ENCODE measurements around the gene CCR6.

Gene CCR6

GRCh38 chr6:167140589-167141474, 17.9 kb downstream of the CCR6 start:
- no peak for DNase-seq (ENCODE audit: low read depth in 1 of 2, low spot score in 1 of 2)

GRCh38 chr6:167141667-167142432, 19.0 kb downstream of the CCR6 start:
- peak in 1 of 2 donors; percentile 24 for DNase-seq (ENCODE audit: low read depth in 1 of 2, low spot score in 1 of 2)

- DNase-seq (ENCODE audit: low read depth in 1 of 2, low spot score in 1 of 2), result no peak
These were observed 19.5 kb downstream of the CCR6 start for GRCh38 chr6:167142433-167142761.

- DNase-seq (ENCODE audit: low read depth in 1 of 2, low spot score in 1 of 2), result no peak
These were observed 20.1 kb downstream of the CCR6 start for GRCh38 chr6:167143041-167143440.

GRCh38 chr6:167145461-167145860, 22.6 kb downstream of the CCR6 start:
- DNase-seq (ENCODE audit: low read depth in 1 of 2, low spot score in 1 of 2), result no peak

- DNase-seq (ENCODE audit: low read depth in 1 of 2, low spot score in 1 of 2), result no peak
These were observed 23.2 kb downstream of the CCR6 start for GRCh38 chr6:167146135-167146534.

- no peak for DNase-seq (ENCODE audit: low read depth in 1 of 2, low spot score in 1 of 2)
These were observed 24.1 kb downstream of the CCR6 start for GRCh38 chr6:167146977-167147376.

GRCh38 chr6:167148021-167148420, 25.1 kb downstream of the CCR6 start:
- DNase-seq (ENCODE audit: low read depth in 1 of 2, low spot score in 1 of 2), result no peak

GRCh38 chr6:167148997-167149396, 26.1 kb downstream of the CCR6 start:
- no peak for DNase-seq (ENCODE audit: low read depth in 1 of 2, low spot score in 1 of 2)

GRCh38 chr6:167150941-167151549, 28.1 kb downstream of the CCR6 start:
- no peak for DNase-seq (ENCODE audit: low read depth in 1 of 2, low spot score in 1 of 2)

GRCh38 chr6:167151648-167152047, 28.8 kb downstream of the CCR6 start:
- DNase-seq (ENCODE audit: low read depth in 1 of 2, low spot score in 1 of 2), result no peak

- no peak for DNase-seq (ENCODE audit: low read depth in 1 of 2, low spot score in 1 of 2)
These were observed 30.0 kb downstream of the CCR6 start for GRCh38 chr6:167152862-167153261.

GRCh38 chr6:167153521-167153959, 30.6 kb downstream of the CCR6 start:
- DNase-seq (ENCODE audit: low read depth in 1 of 2, low spot score in 1 of 2), result no peak

- no peak for DNase-seq (ENCODE audit: low read depth in 1 of 2, low spot score in 1 of 2)
These were observed 31.4 kb downstream of the CCR6 start for GRCh38 chr6:167154291-167154690.

GRCh38 chr6:167154895-167155294, 32.0 kb downstream of the CCR6 start:
- no peak for DNase-seq (ENCODE audit: low read depth in 1 of 2, low spot score in 1 of 2)

GRCh38 chr6:167157414-167157813, 34.5 kb downstream of the CCR6 start:
- no peak for DNase-seq (ENCODE audit: low read depth in 1 of 2, low spot score in 1 of 2)

GRCh38 chr6:167157863-167158262, 35.0 kb downstream of the CCR6 start, which contains the start of gene GPR31:
TSS of gene GPR31 (minus strand) at chr6:167157980. CDS start at chr6:167157831, 149 bp downstream.
- DNase-seq (ENCODE audit: low read depth in 1 of 2, low spot score in 1 of 2), result no peak

GRCh38 chr6:167161851-167162467, 39.1 kb downstream of the CCR6 start:
- no peak for DNase-seq (ENCODE audit: low read depth in 1 of 2, low spot score in 1 of 2)

- DNase-seq (ENCODE audit: low read depth in 1 of 2, low spot score in 1 of 2), result no peak
These were observed 39.7 kb downstream of the CCR6 start for GRCh38 chr6:167162591-167162990.

- DNase-seq (ENCODE audit: low read depth in 1 of 2, low spot score in 1 of 2), result no peak
These were observed 40.6 kb downstream of the CCR6 start for GRCh38 chr6:167163476-167164011.

- no peak for DNase-seq (ENCODE audit: low read depth in 1 of 2, low spot score in 1 of 2)
These were observed 41.4 kb downstream of the CCR6 start for GRCh38 chr6:167164261-167164660.
